ENCODE results near the gene C9orf50. TPM values are rescaled to one million over a fixed set of nuclear protein-coding genes. Genes with fewer than 3 reads are reported as not detected.

The C9orf50 gene
- total RNA-seq, 1 experiment from 2014 or later: not detected

DNA sequence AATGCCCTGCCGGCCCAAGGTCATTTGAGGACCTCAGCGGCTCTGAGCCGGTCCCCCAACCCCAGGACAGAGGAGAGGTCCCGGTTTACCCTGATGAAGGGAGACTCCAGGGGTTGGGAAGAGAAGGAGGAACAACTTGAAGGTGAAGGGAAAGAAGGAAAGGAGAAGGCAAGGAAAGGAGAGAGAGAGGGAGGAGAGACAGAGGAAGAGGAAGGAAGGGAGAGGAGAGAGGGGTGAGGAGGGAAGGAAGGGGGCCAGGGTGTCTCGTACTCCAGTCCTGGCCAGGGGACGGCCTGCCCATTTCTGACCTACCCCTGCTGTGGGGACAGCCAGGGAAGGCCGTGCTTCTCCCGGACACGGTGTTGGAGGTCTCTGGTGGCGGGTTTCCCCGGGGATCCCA, 46.5 kb upstream of the C9orf50 start:
- intact Hi-C loops (cut with micrococcal nuclease; ENCODE audit: unreplicated experiment): no loop called here
- DNase-seq (ENCODE audit: low read depth, low spot score) (no peak), ATAC-seq (no peak)
- H3K9me3 ChIP-seq (ENCODE audit: control insufficient read depth, insufficient read depth, low read depth, low read length): no peaks in the 10 kb centered on the region
- no peak overlapping the region for H3K27ac ChIP-seq (ENCODE audit: low read length)
- no peaks in the 10 kb centered on the region for H3K36me3 ChIP-seq (ENCODE audit: control insufficient read depth, insufficient read depth, low read length)
- TF ChIP-seq TCF7L2 (IDR thresholded peaks at IDR 0.05; ENCODE audit: low read depth, low read length) (no peak), POLR2AphosphoS5 (IDR thresholded peaks at IDR 0.05; ENCODE audit: low read depth, low read length) (no peak), SIN3A (IDR thresholded peaks at IDR 0.05; ENCODE audit: borderline replicate concordance, insufficient read depth, low read depth, low read length) (no peak)
- TF ChIP-seq, protein P1, sequence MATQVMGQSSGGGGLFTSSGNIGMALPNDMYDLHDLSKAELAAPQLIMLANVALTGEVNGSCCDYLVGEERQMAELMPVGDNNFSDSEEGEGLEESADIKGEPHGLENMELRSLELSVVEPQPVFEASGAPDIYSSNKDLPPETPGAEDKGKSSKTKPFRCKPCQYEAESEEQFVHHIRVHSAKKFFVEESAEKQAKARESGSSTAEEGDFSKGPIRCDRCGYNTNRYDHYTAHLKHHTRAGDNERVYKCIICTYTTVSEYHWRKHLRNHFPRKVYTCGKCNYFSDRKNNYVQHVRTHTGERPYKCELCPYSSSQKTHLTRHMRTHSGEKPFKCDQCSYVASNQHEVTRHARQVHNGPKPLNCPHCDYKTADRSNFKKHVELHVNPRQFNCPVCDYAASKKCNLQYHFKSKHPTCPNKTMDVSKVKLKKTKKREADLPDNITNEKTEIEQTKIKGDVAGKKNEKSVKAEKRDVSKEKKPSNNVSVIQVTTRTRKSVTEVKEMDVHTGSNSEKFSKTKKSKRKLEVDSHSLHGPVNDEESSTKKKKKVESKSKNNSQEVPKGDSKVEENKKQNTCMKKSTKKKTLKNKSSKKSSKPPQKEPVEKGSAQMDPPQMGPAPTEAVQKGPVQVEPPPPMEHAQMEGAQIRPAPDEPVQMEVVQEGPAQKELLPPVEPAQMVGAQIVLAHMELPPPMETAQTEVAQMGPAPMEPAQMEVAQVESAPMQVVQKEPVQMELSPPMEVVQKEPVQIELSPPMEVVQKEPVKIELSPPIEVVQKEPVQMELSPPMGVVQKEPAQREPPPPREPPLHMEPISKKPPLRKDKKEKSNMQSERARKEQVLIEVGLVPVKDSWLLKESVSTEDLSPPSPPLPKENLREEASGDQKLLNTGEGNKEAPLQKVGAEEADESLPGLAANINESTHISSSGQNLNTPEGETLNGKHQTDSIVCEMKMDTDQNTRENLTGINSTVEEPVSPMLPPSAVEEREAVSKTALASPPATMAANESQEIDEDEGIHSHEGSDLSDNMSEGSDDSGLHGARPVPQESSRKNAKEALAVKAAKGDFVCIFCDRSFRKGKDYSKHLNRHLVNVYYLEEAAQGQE (IDR thresholded peaks at IDR 0.05; ENCODE audit: insufficient read depth in 1 of 2, low read depth in 2 of 2, low read length in 1 of 2): no peak
- TF ChIP-seq, protein P2, sequence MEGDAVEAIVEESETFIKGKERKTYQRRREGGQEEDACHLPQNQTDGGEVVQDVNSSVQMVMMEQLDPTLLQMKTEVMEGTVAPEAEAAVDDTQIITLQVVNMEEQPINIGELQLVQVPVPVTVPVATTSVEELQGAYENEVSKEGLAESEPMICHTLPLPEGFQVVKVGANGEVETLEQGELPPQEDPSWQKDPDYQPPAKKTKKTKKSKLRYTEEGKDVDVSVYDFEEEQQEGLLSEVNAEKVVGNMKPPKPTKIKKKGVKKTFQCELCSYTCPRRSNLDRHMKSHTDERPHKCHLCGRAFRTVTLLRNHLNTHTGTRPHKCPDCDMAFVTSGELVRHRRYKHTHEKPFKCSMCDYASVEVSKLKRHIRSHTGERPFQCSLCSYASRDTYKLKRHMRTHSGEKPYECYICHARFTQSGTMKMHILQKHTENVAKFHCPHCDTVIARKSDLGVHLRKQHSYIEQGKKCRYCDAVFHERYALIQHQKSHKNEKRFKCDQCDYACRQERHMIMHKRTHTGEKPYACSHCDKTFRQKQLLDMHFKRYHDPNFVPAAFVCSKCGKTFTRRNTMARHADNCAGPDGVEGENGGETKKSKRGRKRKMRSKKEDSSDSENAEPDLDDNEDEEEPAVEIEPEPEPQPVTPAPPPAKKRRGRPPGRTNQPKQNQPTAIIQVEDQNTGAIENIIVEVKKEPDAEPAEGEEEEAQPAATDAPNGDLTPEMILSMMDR (IDR thresholded peaks at IDR 0.05): no peak
- no peaks in the 10 kb centered on the region for H3K27me3 ChIP-seq (ENCODE audit: control insufficient read depth, insufficient read depth, low read length)
- H3K4me3 ChIP-seq (ENCODE audit: low read depth in 2 of 2, low read length in 2 of 2): no peak overlapping the region
- ChIA-PET CTCF (interaction anchor here (0.6 kb wide), 1 partner anchor 203 kb away, joined by 8 read pairs; no protein-coding TSS in a partner anchor), POLR2A (no interaction called here)
- BruUV-seq (replicated peaks): no TSS peak
- H3K4me1 ChIP-seq (ENCODE audit: control insufficient read depth, insufficient read depth, low read length): no peaks in the 10 kb centered on the region
- in situ Hi-C loops (cut with HindIII; ENCODE audit: low pct_unique_long_range_greater_than_20kb, low sequenced_read_pairs): no loop called here

DNA sequence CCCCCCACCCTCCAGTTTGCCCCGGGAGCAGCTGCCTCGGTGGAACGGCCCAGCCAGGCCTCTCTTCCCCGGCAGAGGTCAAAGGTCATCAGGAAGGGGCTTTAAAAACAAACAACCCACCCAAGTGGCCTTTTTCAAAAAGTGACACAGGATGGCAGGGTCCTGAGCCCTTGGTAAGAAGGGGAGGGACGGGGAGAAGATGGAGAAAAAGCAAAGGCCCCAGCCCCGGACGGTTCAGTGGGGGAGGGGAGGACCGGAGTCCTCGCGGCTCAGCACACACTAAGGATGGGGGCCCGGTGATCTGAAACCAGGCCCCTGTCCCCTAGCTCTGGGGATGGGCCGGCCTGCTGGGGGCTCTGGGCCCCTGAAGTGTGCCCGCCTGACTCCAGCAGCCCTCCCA, 45.7 kb upstream of the C9orf50 start:
- H3K4me3 ChIP-seq (ENCODE audit: low read depth in 2 of 2, low read length in 2 of 2): peak overlapping the region in 1 of 2 experiments; percentile 25; a peak in 1 of 4 replicates
- no peaks in the 10 kb centered on the region for H3K9me3 ChIP-seq (ENCODE audit: control insufficient read depth, insufficient read depth, low read depth, low read length)
- TF ChIP-seq, protein P1 (IDR thresholded peaks at IDR 0.05; ENCODE audit: insufficient read depth in 1 of 2, low read depth in 2 of 2, low read length in 1 of 2): no peak
- TF ChIP-seq POLR2AphosphoS5 (IDR thresholded peaks at IDR 0.05; ENCODE audit: low read depth, low read length): no peak
- TF ChIP-seq TCF7L2 (IDR thresholded peaks at IDR 0.05; ENCODE audit: low read depth, low read length): no peak
- TF ChIP-seq, protein P2 (IDR thresholded peaks at IDR 0.05): no peak
- no peak for TF ChIP-seq SIN3A (IDR thresholded peaks at IDR 0.05; ENCODE audit: borderline replicate concordance, insufficient read depth, low read depth, low read length)
- no peaks in the 10 kb centered on the region for H3K4me1 ChIP-seq (ENCODE audit: control insufficient read depth, insufficient read depth, low read length)
- in situ Hi-C loops (cut with HindIII; ENCODE audit: low pct_unique_long_range_greater_than_20kb, low sequenced_read_pairs): no loop called here
- no TSS peak for BruUV-seq (replicated peaks)
- DNase-seq (ENCODE audit: low read depth, low spot score) (no peak), ATAC-seq (no peak)
- no peaks in the 10 kb centered on the region for H3K27me3 ChIP-seq (ENCODE audit: control insufficient read depth, insufficient read depth, low read length)
- intact Hi-C loops (cut with micrococcal nuclease; ENCODE audit: unreplicated experiment): no loop called here
- H3K36me3 ChIP-seq (ENCODE audit: control insufficient read depth, insufficient read depth, low read length): no peaks in the 10 kb centered on the region
- ChIA-PET CTCF (interaction anchor here (0.6 kb wide), 1 partner anchor 55 kb away, joined by 4 read pairs; no protein-coding TSS in a partner anchor), POLR2A (interaction anchor here (0.6 kb wide), 1 partner anchor 43 kb away, joined by 3 read pairs; no protein-coding TSS in a partner anchor)
- H3K27ac ChIP-seq (ENCODE audit: low read length): no peak overlapping the region

All from Panc1 (cell line).